Measurements from ENCODE around the gene GP9.

The GP9 gene

DNA sequence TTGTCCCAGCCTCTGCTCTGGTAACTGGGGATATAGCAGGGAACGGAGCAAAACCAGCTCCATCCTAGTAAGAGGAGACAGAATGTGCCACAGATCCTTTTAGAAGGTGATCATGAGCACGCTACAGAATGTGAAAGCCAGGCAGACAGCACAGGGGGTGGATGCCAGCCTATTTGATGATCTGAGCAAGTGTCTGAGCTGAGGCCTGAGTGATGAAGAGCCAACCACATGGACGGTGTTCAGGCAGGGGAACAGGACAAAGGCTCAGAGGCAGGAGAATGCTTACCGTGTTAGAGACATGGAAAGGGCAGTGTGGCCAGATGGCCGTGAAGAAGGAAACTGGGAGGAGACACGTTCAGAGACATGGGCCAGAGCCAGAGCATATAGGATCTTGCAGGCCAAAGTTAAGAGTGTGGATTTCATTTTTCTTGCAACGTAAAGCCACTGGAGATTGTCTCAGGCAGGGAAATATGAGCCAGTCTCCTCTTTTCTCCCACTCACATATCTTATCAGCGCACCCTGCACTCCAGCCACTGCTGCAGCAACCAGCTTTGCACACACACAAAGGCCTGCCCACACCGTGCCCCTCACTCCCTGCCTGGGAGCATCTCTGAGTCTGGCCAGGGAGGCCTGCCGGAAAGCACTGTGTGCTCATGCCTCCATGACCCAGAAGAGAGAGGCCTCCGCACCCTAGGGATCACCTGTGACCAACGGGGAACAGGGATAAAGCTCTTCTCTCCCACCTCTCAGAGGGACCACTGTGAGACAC, 41.0 kb downstream of the GP9 start:
- in situ Hi-C loops (cut with HindIII; ENCODE audit: low sequenced_read_pairs) = no loop called here
- H3K4me3 ChIP-seq (ENCODE audit: low read depth, low read length) = no peak overlapping the region
- no peak for DNase-seq (ENCODE audit: low read depth, low spot score)
- TF ChIP-seq, protein P1, sequence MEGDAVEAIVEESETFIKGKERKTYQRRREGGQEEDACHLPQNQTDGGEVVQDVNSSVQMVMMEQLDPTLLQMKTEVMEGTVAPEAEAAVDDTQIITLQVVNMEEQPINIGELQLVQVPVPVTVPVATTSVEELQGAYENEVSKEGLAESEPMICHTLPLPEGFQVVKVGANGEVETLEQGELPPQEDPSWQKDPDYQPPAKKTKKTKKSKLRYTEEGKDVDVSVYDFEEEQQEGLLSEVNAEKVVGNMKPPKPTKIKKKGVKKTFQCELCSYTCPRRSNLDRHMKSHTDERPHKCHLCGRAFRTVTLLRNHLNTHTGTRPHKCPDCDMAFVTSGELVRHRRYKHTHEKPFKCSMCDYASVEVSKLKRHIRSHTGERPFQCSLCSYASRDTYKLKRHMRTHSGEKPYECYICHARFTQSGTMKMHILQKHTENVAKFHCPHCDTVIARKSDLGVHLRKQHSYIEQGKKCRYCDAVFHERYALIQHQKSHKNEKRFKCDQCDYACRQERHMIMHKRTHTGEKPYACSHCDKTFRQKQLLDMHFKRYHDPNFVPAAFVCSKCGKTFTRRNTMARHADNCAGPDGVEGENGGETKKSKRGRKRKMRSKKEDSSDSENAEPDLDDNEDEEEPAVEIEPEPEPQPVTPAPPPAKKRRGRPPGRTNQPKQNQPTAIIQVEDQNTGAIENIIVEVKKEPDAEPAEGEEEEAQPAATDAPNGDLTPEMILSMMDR (IDR thresholded peaks at IDR 0.05; ENCODE audit: low read depth, low read length) = no peak

DNA sequence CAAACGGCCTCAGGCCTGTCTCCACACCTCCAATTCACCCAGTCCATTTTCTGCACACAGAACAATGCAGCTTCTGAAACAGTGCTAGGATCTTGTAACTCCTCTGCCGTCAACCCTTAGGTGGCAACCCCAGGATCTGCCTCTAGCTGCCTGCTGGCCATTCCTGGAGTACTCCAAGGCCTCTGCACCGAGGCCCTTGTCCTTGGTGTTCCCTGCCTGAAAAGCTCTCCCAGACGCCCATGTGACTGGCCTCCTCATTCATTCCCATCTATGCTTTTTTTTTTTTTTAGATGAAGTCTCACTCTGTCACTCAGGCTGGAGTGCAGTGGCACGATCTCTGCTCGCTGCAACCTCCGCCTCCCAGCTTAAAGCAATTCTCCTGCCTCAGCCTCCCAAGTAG, 42.7 kb downstream of the GP9 start:
- DNase-seq (ENCODE audit: low read depth, low spot score) = no peak
- H3K4me3 ChIP-seq (ENCODE audit: low read depth, low read length) = no peak overlapping the region
- TF ChIP-seq, protein P1 (IDR thresholded peaks at IDR 0.05; ENCODE audit: low read depth, low read length) = no peak
- in situ Hi-C loops (cut with HindIII; ENCODE audit: low sequenced_read_pairs) = no loop called here

DNA sequence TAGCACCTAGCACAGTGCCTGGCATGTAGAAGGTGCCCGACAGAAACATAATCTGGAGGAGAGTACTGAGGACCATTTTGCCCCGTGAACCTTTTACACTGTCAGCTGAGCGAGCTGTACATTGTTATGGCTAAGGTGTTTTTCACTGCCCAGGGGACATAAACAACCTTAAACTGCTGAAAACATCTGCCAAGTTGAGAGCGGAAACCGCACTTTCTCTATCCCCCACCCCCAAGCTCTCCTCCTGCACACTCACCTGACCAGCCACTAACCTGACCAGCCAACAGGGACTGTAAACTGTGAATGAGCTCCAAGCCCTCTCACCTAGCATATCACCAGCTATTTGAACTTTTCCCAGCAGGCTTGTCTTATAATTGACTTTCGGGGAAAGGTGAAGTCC, 43.5 kb downstream of the GP9 start:
- in situ Hi-C loops (cut with HindIII; ENCODE audit: low sequenced_read_pairs) = no loop called here
- TF ChIP-seq, protein P1 (IDR thresholded peaks at IDR 0.05; ENCODE audit: low read depth, low read length) = no peak
- no peak for DNase-seq (ENCODE audit: low read depth, low spot score)

DNA sequence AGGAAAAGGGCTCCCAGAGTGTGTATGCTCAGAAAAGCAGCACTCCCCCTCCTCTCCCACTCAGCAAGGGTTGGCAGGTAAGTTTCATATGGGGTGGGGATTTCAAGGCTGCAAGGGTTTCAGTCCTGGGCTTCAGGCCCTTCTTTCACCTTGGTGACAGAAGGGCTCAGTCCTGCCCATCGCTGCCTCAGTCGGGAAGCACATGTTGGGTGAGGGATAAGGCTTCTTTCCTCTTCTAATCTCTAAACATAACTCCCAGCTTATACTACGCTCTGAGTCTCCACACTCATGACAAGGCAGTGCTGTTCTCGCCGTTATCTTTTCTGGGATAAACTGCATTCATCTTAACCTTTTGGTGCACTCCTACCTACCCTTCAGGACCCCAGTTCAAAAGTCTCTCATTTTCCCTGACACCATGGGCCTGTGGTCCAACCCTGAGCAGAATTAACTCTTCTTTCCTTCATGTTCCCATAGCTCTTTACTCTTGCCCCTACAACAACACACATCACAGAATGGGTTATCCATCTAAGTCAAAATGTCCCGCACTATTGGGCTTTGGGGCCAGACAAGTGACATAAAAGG, 44.0 kb downstream of the GP9 start:
- in situ Hi-C loops (cut with HindIII; ENCODE audit: low sequenced_read_pairs) = no loop called here

More for the DNA sequence above, 43.5 kb downstream of the GP9 start:
- H3K4me3 ChIP-seq (ENCODE audit: low read depth, low read length) = no peak overlapping the region

DNA sequence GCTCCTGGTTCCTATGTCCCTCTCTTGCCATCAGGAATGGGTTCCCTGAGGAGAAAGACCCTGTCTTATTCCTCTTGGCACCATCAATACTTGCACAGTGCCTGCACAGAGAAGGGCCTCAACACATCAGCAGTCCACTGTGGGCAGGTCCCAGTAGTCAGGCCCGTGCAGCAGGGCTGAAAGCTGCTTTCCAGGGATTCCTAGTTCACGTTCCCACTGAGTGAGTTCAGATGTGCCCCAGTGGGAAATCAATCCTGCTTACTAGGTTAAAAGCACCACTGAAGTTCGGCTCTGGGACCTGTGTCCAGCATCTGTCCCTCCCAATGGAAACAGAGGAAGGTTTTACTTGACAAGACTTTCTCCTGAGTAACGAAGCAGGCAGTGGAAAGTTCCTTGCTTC, 45.3 kb downstream of the GP9 start:
- DNase-seq (ENCODE audit: low read depth, low spot score) = no peak
- in situ Hi-C loops (cut with HindIII; ENCODE audit: low sequenced_read_pairs) = no loop called here
- no peak overlapping the region for H3K4me3 ChIP-seq (ENCODE audit: low read depth, low read length)
- TF ChIP-seq, protein P1 (IDR thresholded peaks at IDR 0.05; ENCODE audit: low read depth, low read length) = no peak

More for the DNA sequence above, 44.0 kb downstream of the GP9 start:
- no peak for DNase-seq (ENCODE audit: low read depth, low spot score)
- H3K4me3 ChIP-seq (ENCODE audit: low read depth, low read length) = no peak overlapping the region
- TF ChIP-seq, protein P1 (IDR thresholded peaks at IDR 0.05; ENCODE audit: low read depth, low read length) = no peak

DNA sequence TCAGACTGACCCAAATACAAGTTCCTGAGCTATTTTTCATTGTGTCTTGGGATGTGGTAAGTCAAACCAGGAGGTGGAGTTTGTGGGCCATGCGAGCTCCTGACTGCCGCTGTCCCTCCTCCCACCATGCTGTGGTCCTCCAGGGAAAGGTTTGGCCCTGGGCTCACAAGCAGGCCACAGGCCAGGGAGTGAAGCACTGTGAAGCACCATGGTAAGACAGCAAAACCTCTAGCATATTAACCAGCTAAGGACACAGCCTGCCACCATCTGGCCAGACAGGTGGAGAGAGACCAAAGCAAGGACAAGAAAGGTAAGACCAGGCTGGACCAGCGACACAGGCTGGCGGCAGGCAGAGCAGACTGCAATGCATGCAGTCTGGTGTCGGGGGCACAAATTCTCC, 45.7 kb downstream of the GP9 start:
- TF ChIP-seq, protein P1 (IDR thresholded peaks at IDR 0.05; ENCODE audit: low read depth, low read length) = no peak
- no peak overlapping the region for H3K4me3 ChIP-seq (ENCODE audit: low read depth, low read length)
- in situ Hi-C loops (cut with HindIII; ENCODE audit: low sequenced_read_pairs) = no loop called here
- no peak for DNase-seq (ENCODE audit: low read depth, low spot score)

All from astrocyte of the spinal cord (primary cell).